Measurements from ENCODE around the gene DBX1.
"Not testable (repeated sequence)": the region's sequence is repeated elsewhere in the genome, so short reads cannot be mapped to it uniquely, and the experiment has no call there.

DBX1 gene

DNA sequence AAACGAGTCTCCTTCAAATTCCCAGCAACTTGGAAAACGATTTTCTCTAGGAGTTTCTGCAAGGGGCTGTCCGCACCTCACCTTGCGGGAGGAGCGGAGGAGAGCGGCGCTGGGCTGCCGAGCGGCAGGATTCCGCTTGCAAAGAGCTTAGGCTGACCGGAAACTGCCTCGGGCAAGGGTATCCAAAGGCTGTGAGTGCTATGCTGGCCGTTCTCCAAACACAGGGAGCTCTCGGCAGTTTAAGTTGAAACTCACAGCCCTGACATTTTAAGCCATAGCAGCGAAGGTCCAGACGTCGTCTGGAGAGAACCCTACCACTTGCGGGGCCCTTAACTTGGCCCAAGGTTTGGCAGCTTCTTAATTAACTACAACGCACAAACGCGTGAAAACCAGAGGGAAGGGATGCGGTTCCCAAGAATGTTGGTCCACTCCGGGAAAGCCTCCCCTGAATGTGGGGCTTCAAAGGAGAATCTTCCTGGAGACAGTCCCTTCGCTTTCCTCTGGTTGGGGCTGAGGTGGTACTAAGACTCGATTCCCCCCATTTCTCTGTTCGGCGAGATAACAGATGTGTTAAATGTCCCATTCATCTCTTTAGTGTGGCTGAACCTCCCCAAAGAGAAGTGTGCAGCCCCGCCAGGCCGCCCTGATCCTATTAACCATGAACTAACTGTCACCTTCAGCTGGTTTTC is 1.1 kb upstream of the DBX1 start:
- DNase-seq (ENCODE audit: low read depth) = no peak

DNA sequence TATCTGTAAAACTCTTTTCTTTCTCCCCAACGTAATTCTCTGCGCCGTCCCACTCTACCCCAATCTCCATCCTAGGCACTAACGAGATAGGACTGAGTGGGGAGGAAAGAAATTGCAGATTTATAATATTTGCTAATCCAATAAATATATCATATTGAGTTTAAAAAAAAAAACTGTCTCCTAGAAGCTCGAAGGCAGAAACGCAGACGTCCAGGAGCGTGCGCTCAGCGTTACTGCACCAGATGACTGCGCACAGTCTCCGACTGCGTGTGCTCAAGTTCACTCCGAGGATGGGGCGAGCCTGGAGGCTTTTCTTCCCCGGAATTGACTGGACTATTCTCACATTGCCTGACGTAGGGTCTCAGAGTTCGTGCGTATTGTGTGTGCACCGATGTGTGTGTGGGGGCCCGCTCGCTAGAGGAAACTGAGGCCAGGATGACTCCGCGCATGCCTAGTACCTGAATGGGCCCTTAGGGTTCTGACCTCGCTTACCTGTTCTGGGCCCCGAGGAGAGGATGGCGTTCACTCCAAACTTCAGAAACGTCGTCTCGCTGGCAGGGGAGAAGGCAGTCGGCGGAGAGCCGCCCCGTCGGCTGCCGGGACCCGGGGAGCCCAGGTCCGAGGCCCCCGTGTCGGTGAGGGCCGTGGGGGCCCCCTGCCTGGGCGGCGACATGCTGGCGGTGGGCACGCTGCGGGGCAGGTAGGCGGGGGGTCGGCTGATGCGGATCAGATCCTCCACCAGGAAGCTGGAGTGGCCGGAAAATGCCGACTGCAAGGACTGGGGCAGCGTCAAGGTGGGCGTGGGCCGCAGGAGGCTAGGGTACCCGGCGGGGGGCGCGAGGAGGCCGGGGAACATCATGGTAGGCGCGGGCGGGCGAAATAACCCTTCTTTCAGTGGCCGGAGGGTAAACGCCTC is 551 bp downstream of the DBX1 start:
- no peak for DNase-seq (ENCODE audit: low read depth)

GRCh38 chr11:20158597-20159257 is 1.5 kb downstream of the DBX1 start:
- DNase-seq (ENCODE audit: low read depth) = peak; percentile 64

DNA sequence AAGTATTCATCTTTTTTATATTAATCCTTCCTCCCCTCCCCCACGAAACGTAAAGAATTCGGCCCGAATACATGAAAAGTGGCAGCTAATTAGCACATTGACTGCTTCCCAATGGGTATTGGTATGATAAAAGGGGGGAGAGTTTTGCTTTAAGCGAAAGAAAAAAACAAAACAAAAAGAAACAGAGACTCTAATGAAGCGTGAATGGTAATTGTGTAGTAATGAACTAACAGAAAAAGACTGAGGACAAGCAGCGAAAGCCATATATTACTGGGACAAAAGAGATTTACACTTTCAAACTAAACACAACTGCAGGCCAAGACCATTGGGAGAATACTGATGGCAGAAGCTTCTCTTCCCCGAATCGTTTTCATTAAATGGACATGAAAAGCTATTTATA is 2.5 kb downstream of the DBX1 start:
- DNase-seq (ENCODE audit: low read depth) = no peak

DNA sequence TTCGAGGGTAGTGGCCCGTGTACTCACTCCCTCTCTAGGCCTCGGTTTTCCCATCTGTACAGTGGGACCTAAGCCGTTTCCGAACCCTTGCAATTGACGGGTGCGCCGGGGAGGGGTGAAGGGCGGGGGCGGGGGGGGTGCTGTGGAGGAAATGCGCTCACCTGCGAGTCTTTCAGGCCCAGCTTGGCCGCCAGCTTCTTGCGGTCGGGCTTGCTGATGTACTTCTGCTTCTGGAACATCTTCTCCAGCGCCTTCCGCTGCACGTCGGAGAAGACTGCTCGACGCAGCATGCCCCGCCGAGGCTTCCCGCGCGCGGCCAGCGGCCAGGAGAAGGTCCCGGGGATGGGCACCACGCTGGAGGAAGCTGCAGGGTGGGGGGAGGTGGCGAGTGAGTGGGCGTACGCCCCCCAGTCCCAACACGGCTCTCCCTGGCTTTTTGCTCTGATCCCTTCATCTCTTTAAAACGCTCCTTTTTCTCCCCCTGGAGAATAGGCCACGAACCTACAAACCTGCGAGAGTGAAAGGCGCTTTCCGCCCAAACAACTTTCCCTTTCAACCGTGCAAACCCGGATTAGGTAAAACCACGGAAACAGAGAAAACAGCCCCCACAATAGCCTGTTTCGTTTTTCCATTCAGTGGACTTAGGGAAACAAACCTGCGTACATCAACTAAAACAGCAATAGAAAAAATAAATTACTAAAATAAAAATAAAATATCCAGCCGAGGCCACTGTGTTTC is 3.2 kb downstream of the DBX1 start:
- no peak for DNase-seq (ENCODE audit: low read depth)

DNA sequence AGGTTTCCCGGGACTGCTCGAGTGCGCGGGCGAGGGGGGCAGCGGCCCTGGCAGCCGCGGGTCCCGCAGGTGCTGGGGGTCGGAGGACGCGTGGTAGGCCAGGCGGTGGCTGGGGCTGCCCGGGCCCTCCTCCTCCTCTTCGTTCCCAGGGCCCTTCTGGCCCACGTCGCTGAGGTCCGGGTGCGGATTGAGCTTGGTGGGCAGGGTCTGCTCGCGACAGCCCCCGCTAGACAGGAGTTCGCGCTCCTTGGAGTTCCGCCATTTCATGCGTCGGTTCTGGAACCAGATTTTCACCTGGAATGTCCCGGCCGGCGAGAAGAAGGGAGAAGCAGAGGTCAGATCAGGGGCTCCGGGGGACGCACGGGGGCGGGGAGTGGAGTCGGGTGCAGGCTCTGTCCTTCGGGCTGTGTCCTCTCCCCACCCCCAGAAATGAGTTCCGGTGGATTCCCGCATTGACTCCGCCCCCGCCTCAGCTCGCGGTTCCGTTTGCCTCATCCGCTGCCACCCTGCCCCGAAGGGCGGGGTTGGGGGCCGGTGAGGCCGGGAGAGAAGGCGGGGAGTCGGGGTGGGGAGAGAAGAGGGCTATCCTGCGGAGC is 3.9 kb downstream of the DBX1 start:
- DNase-seq (ENCODE audit: low read depth) = no peak

- no peak for DNase-seq (ENCODE audit: low read depth)
These were observed 4.5 kb downstream of the DBX1 start for GRCh38 chr11:20155683-20156279.

DNA sequence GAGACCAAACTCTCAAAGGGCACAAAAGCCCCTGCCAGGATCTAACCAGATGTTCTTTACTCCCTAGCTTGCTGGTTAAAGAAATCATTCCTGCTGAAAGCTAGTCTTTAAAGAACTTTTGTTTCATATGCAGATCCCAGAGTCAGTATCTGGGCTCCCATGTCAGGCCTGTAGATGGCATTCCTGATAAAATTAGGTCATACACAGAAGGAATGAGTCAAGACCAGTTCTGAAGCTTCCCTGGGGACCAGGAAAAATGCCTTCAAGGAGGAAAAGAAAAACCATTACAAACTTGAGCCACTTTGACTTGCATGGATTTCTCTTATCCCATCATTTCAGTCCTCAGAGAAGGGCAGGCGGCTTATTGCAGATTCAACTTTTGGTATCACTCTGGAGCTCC is 5.9 kb downstream of the DBX1 start:
- no peak for DNase-seq (ENCODE audit: low read depth)

GRCh38 chr11:20138707-20139106 is 21.6 kb downstream of the DBX1 start:
- no peak for DNase-seq (ENCODE audit: low read depth)

GRCh38 chr11:20137637-20138036 is 22.6 kb downstream of the DBX1 start:
- no peak for DNase-seq (ENCODE audit: low read depth)

- peak; percentile 12 for DNase-seq (ENCODE audit: low read depth)
These were observed 25.1 kb downstream of the DBX1 start for GRCh38 chr11:20134991-20135736.

DNA sequence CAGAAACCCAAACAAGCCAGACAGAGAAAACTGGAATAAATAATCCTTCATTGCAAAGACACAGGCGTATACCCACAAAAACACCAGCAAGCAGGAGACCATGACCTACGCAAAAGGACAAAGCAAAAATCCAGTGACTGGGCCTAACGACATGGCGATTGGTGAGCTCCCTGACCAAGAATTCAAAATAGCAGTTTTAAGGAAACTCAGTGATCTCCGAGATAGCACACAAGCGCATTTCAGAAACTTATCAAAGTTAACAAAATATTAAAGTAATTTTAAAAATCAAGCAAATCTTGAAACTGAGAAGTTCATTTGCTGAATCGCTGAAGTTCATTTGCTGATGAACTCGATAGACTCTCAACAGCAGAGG is 27.6 kb downstream of the DBX1 start:
- DNase-seq (ENCODE audit: low read depth) = no peak

GRCh38 chr11:20131788-20132666 is 28.2 kb downstream of the DBX1 start:
- peak; percentile 36 for DNase-seq (ENCODE audit: low read depth)

GRCh38 chr11:20129665-20130064 is 30.6 kb downstream of the DBX1 start:
- DNase-seq (ENCODE audit: low read depth) = no peak

DNA sequence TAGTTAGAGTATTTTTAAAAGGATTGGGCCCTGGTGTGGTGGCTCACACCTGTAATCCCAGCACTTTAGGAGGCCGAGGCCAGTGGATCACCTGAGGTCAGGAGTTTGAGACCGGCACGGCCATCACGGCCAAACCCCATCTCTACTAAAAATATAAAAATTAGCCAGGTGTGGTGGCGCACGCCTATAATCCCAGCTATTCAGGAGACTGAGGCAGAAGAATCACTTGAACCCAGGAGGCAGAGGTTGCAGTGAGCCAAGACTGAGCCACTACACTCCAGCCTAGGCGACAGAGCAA is 31.8 kb downstream of the DBX1 start:
- DNase-seq (ENCODE audit: low read depth) = not testable (repeated sequence)

DNA sequence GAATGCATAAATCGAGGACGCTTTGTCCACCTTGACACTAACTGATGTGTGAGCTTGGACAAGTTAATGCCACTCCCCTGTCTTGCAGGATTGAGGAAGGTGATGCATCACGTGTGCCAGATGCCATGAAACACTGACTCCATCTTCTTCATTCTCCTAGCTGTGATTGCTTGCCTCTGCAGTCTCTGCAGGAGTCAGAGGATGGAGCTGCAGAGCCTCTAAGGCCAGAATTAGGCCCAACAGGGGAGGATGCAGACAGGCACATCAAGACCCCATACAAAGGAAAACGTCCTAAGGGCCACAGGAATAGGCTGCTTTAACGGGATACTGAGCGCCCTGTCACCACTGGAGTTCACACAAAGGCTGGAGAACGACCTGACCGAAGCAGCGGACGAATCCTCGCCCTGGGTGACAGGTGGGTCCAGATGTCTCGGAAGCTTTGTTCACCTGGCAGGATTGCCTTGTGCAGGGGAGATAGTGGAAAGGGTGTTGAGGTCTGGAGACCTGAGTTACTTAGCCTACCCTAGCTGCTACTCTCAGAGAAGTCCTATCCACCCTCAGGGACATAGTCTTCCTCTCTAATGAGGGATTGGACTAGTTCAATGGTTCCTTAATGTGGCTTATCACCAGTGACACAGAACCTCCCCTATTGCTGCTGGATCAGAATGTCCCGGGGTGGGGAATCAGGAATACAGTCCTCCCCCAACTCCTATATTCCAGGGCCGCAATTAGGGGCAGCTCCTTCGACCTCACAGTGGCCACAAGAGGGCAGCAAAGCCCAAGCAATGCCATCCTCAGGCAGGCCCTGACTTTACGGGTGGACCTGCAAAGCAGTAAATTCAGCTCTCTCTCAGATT is 32.4 kb downstream of the DBX1 start:
- peak; percentile 51 for DNase-seq (ENCODE audit: low read depth)

GRCh38 chr11:20126724-20127123 is 33.6 kb downstream of the DBX1 start:
- no peak for DNase-seq (ENCODE audit: low read depth)

DNA sequence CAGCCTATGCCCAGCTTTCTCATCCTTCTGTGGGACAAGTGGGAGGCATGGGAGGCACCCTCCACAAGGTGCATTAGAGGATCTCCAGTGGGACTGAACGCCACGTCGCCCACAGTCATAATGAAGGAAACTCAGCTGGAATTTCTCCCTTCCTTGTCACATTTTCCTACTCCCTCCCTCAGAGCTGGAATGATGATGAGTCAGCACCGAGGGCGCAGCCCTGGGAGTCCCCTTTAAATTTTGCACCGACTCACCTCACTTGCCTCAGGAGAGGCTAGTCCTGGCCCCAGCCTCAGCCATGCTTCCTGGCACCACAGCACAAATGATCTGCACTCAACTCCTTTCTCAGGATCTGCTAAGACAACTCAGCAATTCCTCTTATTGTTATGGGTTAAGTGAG is 34.3 kb downstream of the DBX1 start:
- DNase-seq (ENCODE audit: low read depth) = peak; percentile 15

- no peak for DNase-seq (ENCODE audit: low read depth)
These were observed 38.1 kb downstream of the DBX1 start for GRCh38 chr11:20122131-20122530.
